HG03354 (cell line): ENCODE data around the gene RNASEH2C.
"Not testable (repeated sequence)": the region's sequence is repeated elsewhere in the genome, so short reads cannot be mapped to it uniquely, and the experiment has no call there.

Experiments
- ATAC-seq: cut with Tn5 transposase; IDR thresholded peaks from one replicate; pipeline ENCODE4 v1.9.1; 2021; ENCODE audit warnings: mild to moderate bottlenecking; ENCODE audit not compliant: unreplicated experiment, poor library complexity, severe bottlenecking

The RNASEH2C gene

DNA sequence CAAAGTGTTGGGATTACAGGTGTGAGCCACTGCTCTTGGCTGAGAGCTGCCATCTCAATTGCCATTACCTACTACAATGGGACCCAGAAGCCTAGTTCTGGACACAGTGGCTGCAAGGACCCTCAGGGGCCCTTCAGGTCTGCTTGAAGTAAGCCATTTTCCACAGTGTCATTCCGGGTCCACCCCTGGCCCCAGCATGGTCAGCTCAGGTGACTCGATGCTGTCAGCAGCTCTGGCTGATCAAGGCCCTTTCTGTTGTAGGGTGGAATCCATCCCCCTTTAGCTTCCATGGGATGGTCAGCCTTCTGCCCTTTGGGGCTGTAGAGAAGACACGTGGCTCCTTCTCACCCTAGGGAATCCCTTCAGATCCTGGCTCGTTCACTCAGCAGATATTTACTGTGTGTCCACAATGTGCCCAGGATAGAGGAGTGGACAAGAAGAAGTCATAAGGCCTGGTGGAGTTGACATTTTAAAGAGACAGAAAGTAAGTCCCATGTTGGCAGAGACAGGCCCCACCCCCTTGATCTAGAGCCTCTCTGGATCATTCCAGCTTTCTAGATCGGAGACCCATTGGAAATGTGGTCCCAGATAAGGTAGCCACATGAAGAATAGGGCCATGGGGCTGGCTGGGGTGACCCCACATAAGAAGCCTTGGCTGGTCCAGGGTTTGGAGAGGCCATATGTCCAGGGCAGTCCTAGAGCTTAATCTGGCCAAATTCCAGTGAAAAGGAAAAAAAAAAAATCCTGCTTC, 23.6 kb downstream of the RNASEH2C start:
- no peak for ATAC-seq

- ATAC-seq = no peak
Measured at GRCh38 chr11:65695459-65696241, 24.9 kb downstream of the RNASEH2C start.

DNA sequence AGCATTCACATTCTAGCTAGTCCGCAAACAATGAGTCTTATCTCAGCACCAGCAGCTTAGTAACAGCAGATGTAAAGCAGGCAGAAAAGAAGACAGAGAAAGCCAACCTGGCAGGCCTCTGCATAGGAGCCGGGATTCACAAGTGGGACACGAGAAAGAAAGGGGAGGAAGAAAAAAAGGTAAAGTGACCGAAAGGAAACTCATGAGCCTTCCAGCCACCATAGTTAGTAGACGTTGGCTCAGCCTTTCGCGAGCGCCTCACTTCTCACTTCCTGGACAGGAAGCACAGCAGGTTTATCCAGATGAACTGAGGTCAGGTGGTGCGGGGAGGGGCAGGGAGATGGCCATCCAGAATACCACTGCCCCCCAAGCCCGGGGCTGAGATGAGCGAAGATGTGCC, 28.2 kb downstream of the RNASEH2C start:
- ATAC-seq = no peak

DNA sequence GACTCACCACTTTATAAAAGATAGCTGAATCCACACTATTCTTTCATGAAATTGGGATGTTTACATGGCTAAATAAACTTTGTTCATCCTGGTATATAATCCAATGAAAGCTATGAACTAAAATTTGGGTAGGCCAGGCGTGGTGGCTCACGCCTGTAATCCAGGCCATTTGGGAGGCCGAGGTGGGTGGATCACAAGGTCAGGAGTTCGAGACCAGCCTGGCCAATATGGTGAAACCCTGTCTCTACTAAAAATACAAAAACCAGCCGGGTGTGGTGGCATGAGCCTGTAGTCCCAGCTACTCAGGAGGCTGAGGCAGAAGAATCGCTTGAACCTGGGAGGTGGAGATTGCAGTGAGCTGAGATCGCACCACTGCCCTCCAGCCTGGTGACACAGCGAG, 28.8 kb downstream of the RNASEH2C start:
- not testable (repeated sequence) for ATAC-seq

- no peak for ATAC-seq
Measured at GRCh38 chr11:65685981-65686380, 34.6 kb downstream of the RNASEH2C start.

GRCh38 chr11:65683480-65683879, 37.1 kb downstream of the RNASEH2C start:
- not testable (repeated sequence) for ATAC-seq

- ATAC-seq = no peak
Measured at GRCh38 chr11:65680192-65680743, 40.3 kb downstream of the RNASEH2C start.

DNA sequence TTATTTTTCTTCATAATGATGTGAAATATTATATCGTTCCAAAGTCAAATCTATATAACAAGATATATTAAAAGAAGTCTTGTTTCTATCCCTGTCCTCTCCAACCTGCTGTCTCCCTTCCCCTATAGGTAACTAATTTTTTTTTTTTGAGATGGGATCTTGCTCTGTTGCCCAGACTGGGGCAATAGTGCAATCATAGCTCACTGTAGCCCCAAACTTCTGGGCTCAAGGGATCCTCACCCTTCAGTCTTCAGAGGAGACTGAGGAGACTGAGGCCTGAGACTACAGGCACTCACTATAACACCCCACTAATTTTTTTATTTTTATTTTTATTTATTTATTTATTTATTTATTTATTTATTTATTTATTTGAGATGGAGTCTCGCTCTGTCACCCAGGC, 47.6 kb downstream of the RNASEH2C start:
- no peak for ATAC-seq

DNA sequence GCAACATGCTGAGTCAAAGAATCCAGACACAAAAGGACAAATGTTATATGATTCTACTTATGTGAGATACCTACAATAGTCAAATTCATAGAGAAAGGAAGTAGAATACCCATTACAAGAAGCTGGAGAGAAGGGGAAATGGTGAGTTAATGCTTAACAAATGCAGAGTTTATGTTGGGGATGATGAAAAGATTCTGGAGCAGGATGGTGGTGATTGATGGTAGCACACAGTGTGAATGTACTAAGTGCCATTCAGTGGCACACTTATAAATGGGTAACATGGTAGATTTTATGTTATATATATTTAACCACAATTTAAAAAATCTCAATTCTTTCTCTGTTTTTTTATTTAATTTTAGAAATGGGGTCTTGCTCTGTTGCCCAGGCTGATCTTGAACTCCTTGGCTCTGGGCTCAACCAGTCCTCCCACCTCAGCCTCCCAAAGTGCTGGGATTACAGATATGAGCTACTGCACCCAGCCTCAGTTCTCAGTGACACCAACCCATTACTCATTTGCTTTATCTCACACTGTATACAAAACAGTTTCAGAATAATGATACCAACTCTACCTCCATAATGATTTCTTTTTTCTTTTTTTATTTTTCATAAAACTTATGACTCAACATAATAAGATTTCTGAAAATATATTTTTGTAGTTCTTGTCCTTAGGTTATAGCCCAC, 48.3 kb downstream of the RNASEH2C start:
- no peak for ATAC-seq
